AML-193 (cell line): ENCODE measurements around the gene COA4.
A peak's percentile ranks its signal among the peaks of the same experiment; 100 is the strongest.

Experiments used
- DNase-seq, 2 experiments: peaks; one replicate each; lab custom pipeline; 2025; lab: John Stamatoyannopoulos, UW

Gene COA4

GRCh38 chr11:73866095-73866579, 10.5 kb downstream of the COA4 start:
- DNase-seq: no peak

GRCh38 chr11:73862986-73863385, 13.7 kb downstream of the COA4 start:
- DNase-seq: no peak

GRCh38 chr11:73860202-73860601, 16.4 kb downstream of the COA4 start:
- no peak for DNase-seq

DNA sequence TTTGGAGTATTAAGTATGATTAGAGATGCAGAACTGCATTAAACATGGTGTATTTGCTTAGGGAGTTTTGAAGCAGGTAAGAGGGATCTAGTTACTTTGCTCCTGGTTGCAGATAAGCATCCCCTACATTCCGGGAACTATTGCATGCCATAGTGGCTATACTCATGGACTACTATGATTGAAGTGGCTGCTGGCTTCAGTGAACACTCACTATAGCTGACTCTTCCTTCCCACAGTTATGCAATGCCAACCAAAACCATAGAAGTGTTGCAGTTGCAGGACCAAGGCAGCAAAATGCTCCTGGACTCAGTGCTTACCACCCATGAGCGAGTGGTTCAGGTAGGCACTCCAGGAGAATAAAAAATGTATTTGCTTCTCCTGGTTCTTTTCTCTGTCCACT, 17.0 kb downstream of the COA4 start:
- DNase-seq: no peak

DNA sequence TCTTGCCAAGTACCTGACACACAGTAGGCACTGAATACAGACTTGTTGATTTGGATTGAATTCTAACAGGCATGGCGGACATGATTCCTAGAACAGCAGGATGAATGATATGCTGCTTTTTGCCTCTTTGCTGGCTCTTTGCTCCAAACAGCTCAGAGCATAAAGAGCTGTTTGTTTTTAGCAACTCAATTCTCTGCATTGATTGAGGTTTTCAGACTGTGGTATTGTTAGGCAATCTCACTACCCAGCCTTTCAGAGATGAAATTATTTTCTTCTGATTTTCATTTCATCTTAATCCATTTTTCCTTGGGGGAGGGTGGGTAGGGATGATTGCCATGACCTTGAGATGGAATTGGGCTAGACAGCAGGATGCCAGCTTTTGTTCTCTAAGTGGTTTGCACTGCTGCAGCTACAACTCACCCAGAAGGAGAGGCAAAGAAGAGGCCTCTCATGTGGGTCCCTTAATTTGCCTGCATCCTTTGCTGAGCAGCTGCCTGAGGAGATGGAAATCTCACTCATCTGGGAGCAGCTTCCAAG, 20.5 kb downstream of the COA4 start:
- DNase-seq: no peak

DNA sequence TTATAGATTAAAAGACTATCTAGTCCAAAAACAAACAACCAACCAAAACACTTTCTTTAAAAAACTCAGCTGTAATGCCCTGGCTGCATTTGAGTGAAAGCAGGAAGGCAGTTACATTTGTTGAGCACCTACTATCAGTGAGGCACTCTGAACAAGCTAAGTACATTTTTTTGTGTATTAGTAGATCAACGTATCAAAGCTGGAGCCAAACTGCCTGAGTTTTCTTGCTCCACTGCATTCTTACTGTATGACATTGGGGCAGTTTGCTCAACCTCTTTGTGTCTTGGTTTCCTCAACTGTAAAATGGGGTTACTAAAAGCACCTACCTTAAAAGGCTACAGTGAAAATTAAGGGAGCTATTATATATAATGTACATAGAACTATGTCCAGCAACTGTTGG, 22.0 kb downstream of the COA4 start:
- no peak for DNase-seq

DNA sequence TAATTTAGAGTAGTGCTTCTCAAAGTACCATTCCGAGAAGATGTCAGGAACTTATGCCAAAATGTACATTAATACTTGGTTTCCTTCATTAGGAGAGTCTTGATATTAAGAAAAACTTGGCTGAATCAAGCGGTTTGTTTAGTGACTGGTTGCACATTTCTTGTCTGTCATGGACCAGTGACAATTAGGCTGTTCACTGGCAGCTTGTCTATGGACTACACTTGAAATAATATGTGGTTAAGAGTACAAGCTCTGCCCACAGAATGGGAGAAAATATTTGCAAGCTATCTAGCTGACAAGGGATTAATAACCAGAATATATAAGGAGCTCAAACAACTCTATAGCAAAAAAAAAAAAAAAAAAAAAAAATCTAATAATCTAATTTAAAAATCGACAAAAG, 24.6 kb downstream of the COA4 start:
- no peak for DNase-seq

GRCh38 chr11:73851046-73851764, 25.4 kb downstream of the COA4 start:
- peak; percentile 18 to 32 for DNase-seq

- no peak for DNase-seq
These were observed 37.6 kb downstream of the COA4 start for GRCh38 chr11:73839123-73839457.

- no peak for DNase-seq
These were observed 38.1 kb downstream of the COA4 start for GRCh38 chr11:73838443-73839122.

DNA sequence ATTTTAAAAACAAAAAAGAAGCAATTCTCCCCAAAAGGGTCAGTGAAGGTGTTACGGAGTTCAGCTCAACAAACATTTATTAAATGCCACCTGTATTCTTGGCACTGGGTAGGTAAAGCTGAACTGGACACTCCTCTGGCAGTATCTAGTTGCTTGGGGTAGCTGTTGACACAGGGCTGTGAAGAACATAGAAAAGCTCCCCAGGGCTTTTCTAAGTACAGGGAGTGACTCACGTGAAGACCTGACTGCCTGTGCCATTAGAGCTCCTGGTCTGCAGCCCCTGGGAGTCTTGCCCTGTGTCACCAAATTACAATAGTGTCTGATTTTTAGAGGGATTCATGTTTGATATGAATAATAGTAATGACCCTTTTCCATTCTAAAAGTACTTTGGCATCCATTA, 43.6 kb downstream of the COA4 start:
- no peak for DNase-seq

DNA sequence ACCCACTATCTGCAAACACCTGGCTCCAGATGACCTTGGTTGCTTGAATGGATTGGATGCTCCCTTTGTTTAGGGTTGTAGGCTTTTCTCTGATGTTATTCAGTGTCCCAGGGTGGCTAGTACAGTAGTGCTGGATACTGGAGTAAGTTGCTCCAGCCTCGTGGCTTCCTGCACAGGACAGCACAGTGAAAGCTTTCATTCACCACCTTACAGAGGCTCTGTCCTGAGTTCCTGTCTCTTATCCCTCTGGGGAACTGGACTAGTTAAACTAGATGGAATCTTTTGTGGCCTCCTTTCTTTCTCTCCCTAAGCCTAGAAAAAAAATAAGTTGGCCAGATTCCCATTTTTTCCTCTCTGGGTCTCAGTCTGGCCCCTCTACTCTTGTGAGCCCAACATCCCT, 46.4 kb downstream of the COA4 start:
- no peak for DNase-seq
